ENCODE results near the gene EFNA3.
A peak's percentile ranks its signal among the peaks of the same experiment; 100 is the strongest.

The EFNA3 gene

DNA sequence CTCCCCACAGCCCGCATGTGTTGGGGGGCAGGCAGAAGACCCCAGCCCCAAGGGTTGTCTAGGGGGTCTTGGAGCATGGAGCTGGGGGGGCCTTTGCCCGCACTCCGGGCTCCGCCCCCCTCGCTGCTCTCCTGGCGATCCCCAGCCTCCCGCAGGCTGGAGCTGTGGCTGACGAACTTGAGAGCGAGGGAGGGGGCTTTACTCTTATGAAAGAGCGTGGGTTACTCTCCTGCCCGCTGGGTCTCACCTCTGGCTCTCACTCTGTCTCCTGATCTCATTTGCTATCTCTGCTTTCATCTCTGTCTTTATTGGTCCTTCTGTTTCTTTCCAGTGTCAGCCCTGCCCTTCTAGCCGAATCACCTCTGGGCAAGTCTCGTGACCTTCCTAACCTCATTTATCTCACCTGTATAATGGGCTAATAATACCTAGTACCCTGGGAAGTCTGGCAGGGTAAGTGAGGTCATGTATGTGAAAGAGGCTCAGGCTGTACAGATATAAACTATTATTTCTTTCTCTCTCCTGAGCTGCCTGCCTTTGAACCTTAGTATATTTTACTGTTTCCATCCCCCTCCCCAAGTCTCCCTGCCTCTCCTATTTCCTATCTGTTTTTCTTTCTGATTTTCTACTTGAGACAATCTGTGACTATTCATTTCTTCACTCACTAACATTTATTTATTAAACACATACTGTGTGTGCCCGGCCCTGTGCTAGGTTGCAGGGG is 14.4 kb upstream of the EFNA3 start:
- peak overlapping the region; percentile 70 for H3K9ac ChIP-seq (ENCODE audit: low read length)
- H3K27me3 ChIP-seq (ENCODE audit: control insufficient read depth, insufficient read depth, low read length): no peaks in the 10 kb centered on the region
- H3K9me3 ChIP-seq (ENCODE audit: control insufficient read depth, low read length): no peaks in the 10 kb centered on the region
- peak overlapping the region; percentile 61 for H3K4me3 ChIP-seq (ENCODE audit: low read length)
- H3K36me3 ChIP-seq (ENCODE audit: control insufficient read depth, insufficient read depth, low read length): no peaks in the 10 kb centered on the region
- H3K4me1 ChIP-seq (ENCODE audit: control insufficient read depth, insufficient read depth, low read length): peaks cover 33% of the 10 kb centered on the region

DNA sequence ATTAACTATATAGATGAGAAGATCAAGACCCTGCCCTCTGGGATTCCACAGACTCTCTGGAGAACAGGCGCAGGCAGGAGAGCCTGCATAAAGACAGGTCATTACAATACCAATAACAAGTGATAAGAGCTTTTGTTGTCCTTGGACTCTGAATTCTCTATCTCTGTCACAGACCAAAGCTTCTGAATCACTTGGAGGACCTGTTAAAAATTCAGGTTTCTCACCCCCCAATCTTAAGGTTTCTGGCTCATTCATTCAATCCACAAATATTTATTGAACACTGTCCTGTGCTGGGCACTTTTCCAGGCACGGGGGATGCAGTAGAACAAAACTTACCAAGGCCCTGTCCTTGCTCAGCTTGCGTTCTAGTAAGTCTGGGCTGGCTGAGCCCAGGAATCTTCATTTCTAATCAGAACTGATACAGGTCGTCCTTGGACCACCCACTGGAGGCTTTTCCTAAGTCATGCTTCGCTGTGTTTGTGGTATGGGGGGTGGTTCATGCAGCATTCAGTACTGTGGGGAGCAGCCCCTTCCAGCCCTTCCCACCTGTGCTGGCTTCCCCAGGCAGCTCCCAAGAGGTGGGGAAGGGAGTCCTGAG is 13.7 kb upstream of the EFNA3 start:
- no peak overlapping the region for H3K9ac ChIP-seq (ENCODE audit: low read length)
- no peak overlapping the region for H3K4me3 ChIP-seq (ENCODE audit: low read length)
- peaks cover 35% of the 10 kb centered on the region for H3K4me1 ChIP-seq (ENCODE audit: control insufficient read depth, insufficient read depth, low read length)

DNA sequence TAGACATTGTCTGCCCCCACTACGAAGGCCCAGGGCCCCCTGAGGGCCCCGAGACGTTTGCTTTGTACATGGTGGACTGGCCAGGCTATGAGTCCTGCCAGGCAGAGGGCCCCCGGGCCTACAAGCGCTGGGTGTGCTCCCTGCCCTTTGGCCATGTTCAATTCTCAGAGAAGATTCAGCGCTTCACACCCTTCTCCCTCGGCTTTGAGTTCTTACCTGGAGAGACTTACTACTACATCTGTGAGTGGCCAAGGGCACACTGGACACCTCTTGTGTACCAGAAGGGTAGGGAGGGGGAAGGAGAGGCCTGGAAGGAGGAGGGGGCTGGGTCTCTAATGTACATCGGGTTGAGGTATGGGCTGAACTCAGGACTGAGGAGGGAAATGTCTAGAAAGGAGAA is 11.9 kb upstream of the EFNA3 start:
- Histone ChIP-seq H3K4me1 (ENCODE audit: control insufficient read depth, insufficient read depth, low read length) (peaks cover 42% of the 10 kb centered on the region), H3K9me3 (ENCODE audit: control insufficient read depth, low read length) (no peaks in the 10 kb centered on the region), H3K36me3 (ENCODE audit: control insufficient read depth, insufficient read depth, low read length) (no peaks in the 10 kb centered on the region)

More for the DNA sequence above, 13.7 kb upstream of the EFNA3 start:
- Histone ChIP-seq H3K27me3 (ENCODE audit: control insufficient read depth, insufficient read depth, low read length) (no peaks in the 10 kb centered on the region), H3K9me3 (ENCODE audit: control insufficient read depth, low read length) (no peaks in the 10 kb centered on the region), H3K36me3 (ENCODE audit: control insufficient read depth, insufficient read depth, low read length) (no peaks in the 10 kb centered on the region)

DNA sequence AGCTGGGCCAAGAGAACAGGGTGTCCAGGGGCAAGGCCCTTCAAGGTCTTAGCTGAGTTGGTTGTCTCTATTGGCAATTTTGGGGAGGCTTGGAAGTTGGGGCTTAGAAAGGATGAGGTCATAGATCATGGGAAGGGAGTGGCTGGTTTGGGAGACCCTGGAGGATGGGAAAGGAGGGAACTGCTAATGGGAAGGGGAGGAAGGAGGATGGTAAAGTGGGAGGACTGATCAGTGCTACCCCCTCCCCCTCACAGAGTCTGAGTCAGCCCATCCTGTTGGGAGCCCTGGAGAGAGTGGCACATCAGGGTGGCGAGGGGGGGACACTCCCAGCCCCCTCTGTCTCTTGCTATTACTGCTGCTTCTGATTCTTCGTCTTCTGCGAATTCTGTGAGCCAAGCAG is 10.0 kb upstream of the EFNA3 start:
- peaks cover 26% of the 10 kb centered on the region for H3K4me1 ChIP-seq (ENCODE audit: control insufficient read depth, insufficient read depth, low read length)
- H3K27me3 ChIP-seq (ENCODE audit: control insufficient read depth, insufficient read depth, low read length): peaks cover 5% of the 10 kb centered on the region
- H3K9me3 ChIP-seq (ENCODE audit: control insufficient read depth, low read length): no peaks in the 10 kb centered on the region
- H3K36me3 ChIP-seq (ENCODE audit: control insufficient read depth, insufficient read depth, low read length): no peaks in the 10 kb centered on the region
- no peak overlapping the region for H3K4me3 ChIP-seq (ENCODE audit: low read length)
- no peak overlapping the region for H3K9ac ChIP-seq (ENCODE audit: low read length)

More for the DNA sequence above, 11.9 kb upstream of the EFNA3 start:
- Histone ChIP-seq H3K27me3 (ENCODE audit: control insufficient read depth, insufficient read depth, low read length) (no peaks in the 10 kb centered on the region), H3K4me3 (ENCODE audit: low read length) (no peak overlapping the region), H3K9ac (ENCODE audit: low read length) (no peak overlapping the region)

DNA sequence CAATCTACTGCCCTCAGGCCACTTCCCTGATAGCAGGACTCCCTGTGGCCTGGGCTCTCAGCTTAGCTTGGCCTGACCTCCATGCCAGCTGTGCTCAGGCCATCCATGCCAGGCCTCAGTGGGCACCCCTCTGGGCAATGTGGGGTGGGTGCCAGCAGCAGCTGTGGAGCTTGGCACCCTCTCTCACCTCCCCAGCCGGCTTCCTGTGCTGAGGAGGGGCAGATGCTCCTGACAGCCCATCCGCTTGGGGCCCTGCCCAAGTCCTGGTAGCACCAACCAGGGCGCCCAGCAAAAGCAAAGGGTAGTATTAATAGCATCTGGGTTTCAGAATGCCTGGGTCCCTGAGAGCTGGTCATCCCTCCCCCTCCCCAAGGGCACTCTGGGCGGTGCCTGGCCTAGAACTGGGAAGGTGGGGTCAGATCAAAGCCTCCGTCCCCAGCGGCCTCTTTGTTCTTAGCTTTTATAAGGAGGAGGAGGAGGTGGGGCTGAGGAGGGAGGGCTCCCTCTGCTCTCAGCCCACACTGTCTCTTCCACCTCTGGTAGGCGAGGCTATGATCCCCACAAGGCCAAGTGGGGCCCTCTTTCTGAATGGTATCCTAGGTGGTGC is 9.0 kb upstream of the EFNA3 start:
- Histone ChIP-seq H3K9ac (ENCODE audit: low read length) (no peak overlapping the region), H3K4me1 (ENCODE audit: control insufficient read depth, insufficient read depth, low read length) (peaks cover 20% of the 10 kb centered on the region), H3K27me3 (ENCODE audit: control insufficient read depth, insufficient read depth, low read length) (peaks cover 5% of the 10 kb centered on the region), H3K4me3 (ENCODE audit: low read length) (no peak overlapping the region), H3K36me3 (ENCODE audit: control insufficient read depth, insufficient read depth, low read length) (no peaks in the 10 kb centered on the region), H3K9me3 (ENCODE audit: control insufficient read depth, low read length) (no peaks in the 10 kb centered on the region)

DNA sequence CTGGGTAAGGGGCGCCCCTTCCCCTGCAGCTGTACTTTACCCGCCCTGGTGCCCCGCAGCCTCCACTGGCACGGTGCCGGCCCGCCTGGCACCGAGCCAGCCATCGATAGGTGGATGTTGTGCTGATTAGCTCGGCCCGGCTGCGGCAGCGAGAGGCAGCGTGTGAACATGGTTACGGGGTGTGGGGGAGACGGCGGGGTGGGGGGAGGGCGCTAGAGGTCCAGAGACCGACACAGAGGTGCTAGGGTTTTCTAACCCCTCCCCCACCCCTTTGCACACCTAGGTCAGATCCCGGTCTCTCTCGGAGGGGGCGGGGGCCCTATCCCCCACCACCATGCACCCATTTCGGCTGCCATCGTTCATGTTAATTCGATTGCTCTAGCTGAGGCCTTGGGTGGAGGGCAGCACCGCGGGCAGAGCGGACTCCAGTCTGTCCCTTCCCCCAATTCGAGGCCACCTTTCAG is 8.4 kb upstream of the EFNA3 start:
- peak overlapping the region; percentile 22 for H3K9ac ChIP-seq (ENCODE audit: low read length)
- no peaks in the 10 kb centered on the region for H3K36me3 ChIP-seq (ENCODE audit: control insufficient read depth, insufficient read depth, low read length)
- H3K27me3 ChIP-seq (ENCODE audit: control insufficient read depth, insufficient read depth, low read length): peaks cover 5% of the 10 kb centered on the region
- no peak overlapping the region for H3K4me3 ChIP-seq (ENCODE audit: low read length)
- H3K9me3 ChIP-seq (ENCODE audit: control insufficient read depth, low read length): no peaks in the 10 kb centered on the region
- peaks cover 20% of the 10 kb centered on the region for H3K4me1 ChIP-seq (ENCODE audit: control insufficient read depth, insufficient read depth, low read length)

DNA sequence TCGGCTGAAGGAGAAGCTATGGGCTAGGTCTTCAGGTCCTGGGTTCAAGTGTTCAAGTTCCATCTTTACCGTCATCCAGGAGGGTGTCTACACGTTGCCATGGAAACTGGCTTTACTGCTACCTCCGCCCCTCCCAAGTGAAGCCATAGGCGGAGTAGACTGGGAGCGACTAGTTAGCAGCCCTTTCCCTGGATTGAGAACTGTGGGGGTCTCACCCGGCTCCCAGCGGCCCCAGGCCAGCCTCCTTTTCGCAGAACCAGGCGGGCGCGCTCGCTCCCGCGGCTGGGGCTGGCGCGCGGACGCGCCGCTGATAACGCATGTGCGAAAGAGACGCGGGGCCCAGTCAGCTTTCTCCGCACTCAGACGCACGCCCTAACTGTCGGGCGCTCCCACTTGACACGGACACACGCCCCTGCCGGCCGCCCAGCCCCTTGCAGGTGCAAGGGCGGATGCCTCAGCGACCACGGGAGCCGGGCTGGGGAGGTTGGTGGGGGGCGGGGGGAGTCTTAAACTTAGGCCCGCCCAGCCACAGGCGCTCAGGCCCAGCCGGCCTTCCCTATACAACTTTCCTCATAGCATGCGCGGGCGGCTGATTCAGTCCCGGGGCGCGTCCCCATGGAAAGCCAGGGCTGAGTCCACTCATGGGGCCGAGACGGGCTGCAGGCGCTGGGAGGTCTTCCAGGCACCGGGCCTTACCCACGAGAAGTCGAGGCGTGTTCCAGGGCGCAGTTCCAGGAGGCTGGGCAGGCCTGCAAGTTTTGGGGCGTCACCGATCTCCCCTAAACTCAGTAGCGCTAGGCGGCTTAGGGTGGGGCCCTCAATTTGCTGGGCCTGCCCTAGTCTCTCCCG is 7.7 kb upstream of the EFNA3 start:
- Histone ChIP-seq H3K27me3 (ENCODE audit: control insufficient read depth, insufficient read depth, low read length) (peaks cover 5% of the 10 kb centered on the region), H3K4me1 (ENCODE audit: control insufficient read depth, insufficient read depth, low read length) (peaks cover 20% of the 10 kb centered on the region), H3K9ac (ENCODE audit: low read length) (peak overlapping the region; percentile 51), H3K9me3 (ENCODE audit: control insufficient read depth, low read length) (no peaks in the 10 kb centered on the region), H3K36me3 (ENCODE audit: control insufficient read depth, insufficient read depth, low read length) (no peaks in the 10 kb centered on the region), H3K4me3 (ENCODE audit: low read length) (peak overlapping the region; percentile 15)

DNA sequence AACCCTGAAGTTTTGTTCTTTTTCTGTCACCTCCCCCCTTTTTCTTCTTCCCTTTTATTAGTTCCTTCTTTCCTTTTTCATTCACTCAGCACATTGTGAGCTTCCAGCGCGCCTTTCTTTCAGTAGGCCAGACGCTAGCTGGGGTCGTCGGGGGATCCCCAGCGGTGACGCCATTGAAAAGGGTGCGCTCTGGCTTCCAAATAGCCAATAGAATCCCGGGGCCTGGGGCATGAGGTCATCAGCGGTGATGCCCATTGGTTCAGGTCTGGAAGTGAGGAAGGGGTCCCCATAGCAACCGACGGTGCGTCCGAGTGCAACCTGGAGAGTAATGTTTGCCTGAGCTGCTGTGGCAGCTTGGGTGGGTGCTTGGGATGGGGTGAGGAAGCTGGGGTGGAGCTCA is 6.9 kb upstream of the EFNA3 start:
- Histone ChIP-seq H3K4me1 (ENCODE audit: control insufficient read depth, insufficient read depth, low read length) (peaks cover 20% of the 10 kb centered on the region), H3K36me3 (ENCODE audit: control insufficient read depth, insufficient read depth, low read length) (no peaks in the 10 kb centered on the region), H3K9ac (ENCODE audit: low read length) (peak overlapping the region; percentile 51), H3K27me3 (ENCODE audit: control insufficient read depth, insufficient read depth, low read length) (peaks cover 5% of the 10 kb centered on the region), H3K9me3 (ENCODE audit: control insufficient read depth, low read length) (no peaks in the 10 kb centered on the region), H3K4me3 (ENCODE audit: low read length) (no peak overlapping the region)

DNA sequence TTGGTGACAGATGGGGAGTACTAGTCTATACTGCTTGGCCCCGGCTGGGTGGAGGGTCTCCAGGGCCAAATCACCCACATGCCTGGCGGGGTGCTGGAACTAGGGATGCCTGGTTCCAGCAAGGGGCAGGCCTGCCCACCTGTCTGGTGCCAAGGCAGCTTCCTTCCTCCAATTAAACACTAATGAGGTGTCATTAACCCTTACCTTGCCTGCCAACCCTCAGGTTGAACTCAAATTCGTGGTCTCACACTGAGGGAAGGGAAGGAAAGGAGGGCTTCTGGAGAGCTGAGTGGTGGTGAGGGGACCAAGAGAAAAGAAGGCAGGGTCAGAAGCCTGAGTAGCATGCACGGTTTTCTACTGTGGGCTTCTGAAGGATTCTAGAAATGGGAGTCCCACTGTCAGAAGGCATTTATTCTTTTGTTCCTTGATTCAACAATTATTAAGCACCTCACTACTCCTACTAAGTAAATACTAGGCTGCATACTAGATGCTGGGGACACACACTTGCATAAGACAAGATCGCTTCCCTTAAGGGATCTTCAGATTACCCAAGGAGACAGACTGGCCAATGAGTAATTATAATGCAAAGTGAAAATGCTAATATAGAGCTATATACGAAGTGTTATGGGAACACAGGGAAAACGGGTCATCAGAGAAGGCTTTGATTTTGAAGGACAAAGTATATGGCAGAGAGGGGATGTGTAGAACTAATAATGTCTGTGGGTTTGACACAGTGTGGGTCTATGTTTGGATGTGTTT is 5.9 kb upstream of the EFNA3 start:
- Histone ChIP-seq H3K9ac (ENCODE audit: low read length) (no peak overlapping the region), H3K4me3 (ENCODE audit: low read length) (no peak overlapping the region), H3K9me3 (ENCODE audit: control insufficient read depth, low read length) (no peaks in the 10 kb centered on the region), H3K27me3 (ENCODE audit: control insufficient read depth, insufficient read depth, low read length) (peaks cover 5% of the 10 kb centered on the region), H3K36me3 (ENCODE audit: control insufficient read depth, insufficient read depth, low read length) (no peaks in the 10 kb centered on the region), H3K4me1 (ENCODE audit: control insufficient read depth, insufficient read depth, low read length) (peaks cover 26% of the 10 kb centered on the region)

DNA sequence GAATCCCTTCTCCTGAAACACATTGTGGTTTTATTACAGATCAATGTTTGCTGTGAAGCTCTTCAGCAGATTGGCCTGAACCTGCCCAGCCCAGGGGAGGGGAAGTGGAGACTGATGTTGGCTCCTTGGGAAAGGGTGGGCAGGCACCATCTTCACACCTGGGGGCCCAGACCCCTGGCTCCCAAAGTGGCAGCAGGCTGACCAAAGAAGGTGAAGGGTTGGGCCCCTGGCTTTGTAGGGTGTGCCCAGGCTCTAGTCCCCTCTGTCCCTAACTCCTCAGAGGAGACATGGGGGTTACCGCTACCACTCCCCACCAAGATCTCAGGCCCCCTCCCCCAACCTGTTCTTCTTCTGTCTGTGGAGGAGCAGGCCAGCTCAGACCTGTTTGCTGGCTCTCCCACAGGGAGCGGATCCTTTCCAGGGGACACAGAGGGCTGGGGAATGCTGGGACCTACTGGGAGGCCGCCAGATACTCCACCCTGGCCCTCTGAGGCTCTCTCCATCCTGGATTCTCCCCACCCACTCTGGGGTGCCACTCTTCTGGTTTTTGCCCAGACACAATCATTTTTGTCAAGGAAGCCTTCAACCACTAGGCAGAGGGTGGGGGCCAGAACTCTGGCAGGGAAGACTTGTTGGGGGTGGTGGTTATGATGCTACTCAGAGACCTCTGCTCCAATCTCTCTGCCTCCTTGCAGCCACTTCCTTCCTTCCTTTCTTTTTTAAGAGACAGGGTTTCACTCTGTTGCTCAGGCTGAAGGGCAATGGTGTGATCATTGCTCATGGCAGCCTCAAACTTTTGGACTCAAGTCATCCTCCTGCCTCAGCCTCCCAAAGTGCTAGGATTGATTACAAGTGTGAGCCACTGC is 5.0 kb upstream of the EFNA3 start:
- Histone ChIP-seq H3K27me3 (ENCODE audit: control insufficient read depth, insufficient read depth, low read length) (peaks cover 5% of the 10 kb centered on the region), H3K9ac (ENCODE audit: low read length) (no peak overlapping the region), H3K4me3 (ENCODE audit: low read length) (no peak overlapping the region), H3K9me3 (ENCODE audit: control insufficient read depth, low read length) (no peaks in the 10 kb centered on the region), H3K36me3 (ENCODE audit: control insufficient read depth, insufficient read depth, low read length) (no peaks in the 10 kb centered on the region), H3K4me1 (ENCODE audit: control insufficient read depth, insufficient read depth, low read length) (peaks cover 33% of the 10 kb centered on the region)

DNA sequence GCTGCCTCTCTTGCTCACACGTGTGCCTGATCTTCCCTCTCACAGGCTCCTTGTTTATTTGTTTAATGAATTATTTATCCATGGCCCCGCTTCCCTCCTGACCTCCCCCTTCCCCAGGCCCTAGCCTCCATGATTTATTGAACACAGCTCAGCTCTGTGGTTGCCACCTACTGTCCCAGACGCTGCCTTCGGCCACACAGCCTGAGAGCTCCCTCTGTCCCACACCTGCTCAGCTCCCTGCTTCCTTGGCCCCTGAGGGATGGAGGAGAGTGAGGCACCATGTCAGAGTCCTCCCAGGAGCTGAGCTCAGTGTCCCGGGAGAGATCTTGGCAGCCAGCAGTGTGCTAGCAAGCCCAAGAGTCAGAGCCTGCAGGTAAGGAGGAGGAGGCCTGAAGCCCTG is 3.1 kb upstream of the EFNA3 start:
- Histone ChIP-seq H3K27me3 (ENCODE audit: control insufficient read depth, insufficient read depth, low read length) (peaks cover 21% of the 10 kb centered on the region), H3K36me3 (ENCODE audit: control insufficient read depth, insufficient read depth, low read length) (no peaks in the 10 kb centered on the region), H3K9ac (ENCODE audit: low read length) (no peak overlapping the region), H3K4me3 (ENCODE audit: low read length) (no peak overlapping the region), H3K9me3 (ENCODE audit: control insufficient read depth, low read length) (no peaks in the 10 kb centered on the region), H3K4me1 (ENCODE audit: control insufficient read depth, insufficient read depth, low read length) (peaks cover 41% of the 10 kb centered on the region)
